ENCODE measurements around the gene MTERF2. TPM values are rescaled to one million over a fixed set of nuclear protein-coding genes. Genes with fewer than 3 reads are reported as not detected.
"Not testable (repeated sequence)": the region's sequence is repeated elsewhere in the genome, so short reads cannot be mapped to it uniquely, and the experiment has no call there.

The MTERF2 gene
- total RNA-seq: 1 to 10 TPM; 5.2 to 6.5 TPM

DNA sequence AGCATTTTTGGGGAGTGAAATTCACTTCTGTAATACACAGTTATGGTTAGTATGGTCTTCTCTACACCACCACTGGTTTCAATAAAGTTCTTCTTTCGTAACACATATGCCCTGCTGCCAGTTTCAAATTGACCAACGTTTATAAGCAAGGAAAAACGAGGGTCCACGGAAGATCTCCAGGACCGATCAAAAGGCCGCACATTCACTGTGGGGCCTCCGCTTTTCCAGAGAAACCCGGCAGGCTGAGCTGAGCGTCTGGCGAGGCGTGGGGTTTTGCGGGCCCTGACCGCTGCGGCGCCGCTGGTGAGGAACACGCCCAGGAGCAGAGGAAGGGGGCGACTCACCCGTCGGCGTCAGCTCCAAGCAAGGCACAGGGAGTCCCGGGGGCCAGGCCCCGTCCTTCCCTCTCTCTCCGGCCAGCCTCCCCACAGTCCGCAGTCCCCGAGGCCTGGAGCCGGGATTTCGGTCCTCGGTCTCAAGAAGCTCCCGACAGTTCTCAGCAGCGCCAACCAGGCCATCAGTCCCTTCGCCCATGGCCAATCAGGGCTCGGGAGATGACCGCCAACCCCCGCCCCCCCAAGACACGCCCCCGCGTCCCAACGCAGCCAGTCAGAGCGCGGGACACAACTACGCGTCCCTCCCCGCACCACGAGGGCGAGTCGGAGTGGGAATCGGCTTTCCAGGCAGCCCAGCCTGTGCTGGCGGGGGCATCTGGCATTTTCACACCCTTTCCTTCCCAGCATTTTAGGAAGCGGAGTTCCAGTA is at the start of gene MTERF2:
MTERF2 (minus strand) TSS at position 522 of the 765 bp plus-strand sequence. CDS start 8,432 bp downstream, outside the sequence.
- DNase-seq: peak; percentile 88
- peaks cover 7% of the 10 kb centered on the region for H3K9me3 Mint-ChIP-seq
- peak within 1 kb of the TSS; percentile 90 for H3K4me3 Mint-ChIP-seq
- H3K4me1 Mint-ChIP-seq (ENCODE audit: low read depth): peaks cover 36% of the 10 kb centered on the region
- CTCF ChIA-PET: interaction anchor here (1.5 kb wide), 1 partner anchor 118 kb away, joined by 5 read pairs; no protein-coding TSS in a partner anchor
- peaks cover 23% of the 10 kb centered on the region for H3K36me3 Mint-ChIP-seq (ENCODE audit: low read depth)
- intact Hi-C loops (cut with micrococcal nuclease): loop anchor here (1.0 to 10.0 kb wide), 6 partner anchors 32 to 338 kb away; partner anchors contain the start of genes RIC8B and TMEM263
- H3K27ac Mint-ChIP-seq: peak within 1 kb of the TSS; percentile 70
- no peaks in the 10 kb centered on the region for H3K27me3 Mint-ChIP-seq (ENCODE audit: low read depth)

- H3K9me3 Mint-ChIP-seq: peaks cover 2% of the 10 kb centered on the region
- CTCF ChIA-PET: no interaction called here
- DNase-seq: no peak
- H3K27me3 Mint-ChIP-seq (ENCODE audit: low read depth): no peaks in the 10 kb centered on the region
- intact Hi-C loops (cut with micrococcal nuclease): no loop called here
- H3K4me3 Mint-ChIP-seq: no peak overlapping the region
- peaks cover 31% of the 10 kb centered on the region for H3K36me3 Mint-ChIP-seq (ENCODE audit: low read depth)
- peaks cover 13% of the 10 kb centered on the region for H3K4me1 Mint-ChIP-seq (ENCODE audit: low read depth)
- H3K27ac Mint-ChIP-seq: no peak overlapping the region
Measured at GRCh38 chr12:107035733-107036132, 48.8 kb upstream of the MTERF2 start.

GRCh38 chr12:107033758-107034739 is 47.1 kb upstream of the MTERF2 start:
- H3K27ac Mint-ChIP-seq: no peak overlapping the region

DNA sequence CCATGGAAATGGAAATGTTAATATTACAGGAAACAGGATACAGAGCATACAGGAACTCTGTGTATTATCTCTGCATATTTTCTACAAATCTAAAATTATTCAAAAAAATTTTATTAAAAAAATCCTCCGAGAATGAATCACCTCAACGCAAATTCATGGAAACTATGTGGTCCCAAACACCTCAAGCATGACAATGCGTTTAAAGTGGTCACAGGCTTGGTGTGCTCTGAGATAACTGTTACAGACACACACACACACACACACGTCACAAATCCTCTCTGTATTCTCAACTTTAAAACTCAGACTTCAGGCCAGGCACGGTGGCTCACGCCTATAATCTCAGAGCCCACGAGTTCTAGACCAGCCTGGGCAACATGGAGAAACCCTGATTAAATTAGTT is 45.3 kb upstream of the MTERF2 start:
- Mint-ChIP-seq H3K4me1 (ENCODE audit: low read depth) (peaks cover 18% of the 10 kb centered on the region), H3K27ac (no peak overlapping the region), H3K9me3 (no peaks in the 10 kb centered on the region), H3K4me3 (no peak overlapping the region), H3K36me3 (ENCODE audit: low read depth) (peaks cover 17% of the 10 kb centered on the region), H3K27me3 (ENCODE audit: low read depth) (no peaks in the 10 kb centered on the region)
- no peak for DNase-seq
- intact Hi-C loops (cut with micrococcal nuclease): no loop called here
- CTCF ChIA-PET: no interaction called here

More at GRCh38 chr12:107033758-107034739, 47.1 kb upstream of the MTERF2 start:
- CTCF ChIA-PET: no interaction called here
- no peak for DNase-seq
- Mint-ChIP-seq H3K9me3 (no peaks in the 10 kb centered on the region), H3K27me3 (ENCODE audit: low read depth) (no peaks in the 10 kb centered on the region), H3K4me1 (ENCODE audit: low read depth) (peaks cover 16% of the 10 kb centered on the region), H3K4me3 (no peak overlapping the region), H3K36me3 (ENCODE audit: low read depth) (peaks cover 27% of the 10 kb centered on the region)
- intact Hi-C loops (cut with micrococcal nuclease): no loop called here

- Mint-ChIP-seq H3K4me3 (no peak overlapping the region), H3K9me3 (no peaks in the 10 kb centered on the region), H3K36me3 (ENCODE audit: low read depth) (peaks cover 9% of the 10 kb centered on the region), H3K4me1 (ENCODE audit: low read depth) (peaks cover 23% of the 10 kb centered on the region), H3K27ac (no peak overlapping the region), H3K27me3 (ENCODE audit: low read depth) (no peaks in the 10 kb centered on the region)
- CTCF ChIA-PET: interaction anchor here (0.8 kb wide), 1 partner anchor 10 kb away, joined by 3 read pairs; no protein-coding TSS in a partner anchor
- intact Hi-C loops (cut with micrococcal nuclease): no loop called here
- no peak for DNase-seq
Measured at GRCh38 chr12:107031061-107031460, 44.1 kb upstream of the MTERF2 start.

- CTCF ChIA-PET: interaction anchor here (0.6 kb wide), 1 partner anchor 57 kb away, joined by 3 read pairs; no protein-coding TSS in a partner anchor
- no peak overlapping the region for H3K27ac Mint-ChIP-seq
Measured at GRCh38 chr12:107029081-107029480, 42.1 kb upstream of the MTERF2 start.

DNA sequence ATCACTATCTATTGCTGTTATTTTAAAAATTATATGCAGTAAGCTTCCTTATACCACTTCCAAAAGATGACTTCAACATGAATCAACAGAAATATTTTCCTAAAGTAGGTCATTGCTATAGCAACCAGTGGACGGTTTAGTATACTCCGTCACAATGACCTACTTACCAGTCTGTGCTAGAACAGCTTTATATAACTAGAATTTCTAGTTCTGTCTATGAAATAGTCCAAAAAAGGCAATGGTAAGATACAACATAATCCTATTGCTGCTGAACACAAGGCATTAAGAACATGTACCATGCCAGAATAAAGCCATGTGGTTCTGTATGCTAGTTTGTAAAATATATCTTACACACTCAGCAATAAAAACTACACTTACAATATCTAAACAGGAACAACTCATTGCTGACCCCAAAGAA is 40.7 kb upstream of the MTERF2 start:
- Mint-ChIP-seq H3K4me3 (no peak overlapping the region), H3K27me3 (ENCODE audit: low read depth) (no peaks in the 10 kb centered on the region), H3K36me3 (ENCODE audit: low read depth) (no peaks in the 10 kb centered on the region), H3K27ac (peak overlapping the region; percentile 24), H3K4me1 (ENCODE audit: low read depth) (peaks cover 20% of the 10 kb centered on the region), H3K9me3 (no peaks in the 10 kb centered on the region)
- CTCF ChIA-PET: interaction anchor here (0.6 kb wide), 2 partner anchors 28 to 751 kb away, joined by 3 to 5 read pairs; no protein-coding TSS in a partner anchor
- DNase-seq: peak; percentile 7
- intact Hi-C loops (cut with micrococcal nuclease): loop anchor here (2.0 kb wide), 1 partner anchor 41 kb away; the partner anchor contains the start of gene MTERF2

More at GRCh38 chr12:107029081-107029480, 42.1 kb upstream of the MTERF2 start:
- Mint-ChIP-seq H3K4me1 (ENCODE audit: low read depth) (peaks cover 20% of the 10 kb centered on the region), H3K27me3 (ENCODE audit: low read depth) (no peaks in the 10 kb centered on the region), H3K4me3 (no peak overlapping the region), H3K36me3 (ENCODE audit: low read depth) (no peaks in the 10 kb centered on the region), H3K9me3 (no peaks in the 10 kb centered on the region)
- intact Hi-C loops (cut with micrococcal nuclease): no loop called here
- no peak for DNase-seq

DNA sequence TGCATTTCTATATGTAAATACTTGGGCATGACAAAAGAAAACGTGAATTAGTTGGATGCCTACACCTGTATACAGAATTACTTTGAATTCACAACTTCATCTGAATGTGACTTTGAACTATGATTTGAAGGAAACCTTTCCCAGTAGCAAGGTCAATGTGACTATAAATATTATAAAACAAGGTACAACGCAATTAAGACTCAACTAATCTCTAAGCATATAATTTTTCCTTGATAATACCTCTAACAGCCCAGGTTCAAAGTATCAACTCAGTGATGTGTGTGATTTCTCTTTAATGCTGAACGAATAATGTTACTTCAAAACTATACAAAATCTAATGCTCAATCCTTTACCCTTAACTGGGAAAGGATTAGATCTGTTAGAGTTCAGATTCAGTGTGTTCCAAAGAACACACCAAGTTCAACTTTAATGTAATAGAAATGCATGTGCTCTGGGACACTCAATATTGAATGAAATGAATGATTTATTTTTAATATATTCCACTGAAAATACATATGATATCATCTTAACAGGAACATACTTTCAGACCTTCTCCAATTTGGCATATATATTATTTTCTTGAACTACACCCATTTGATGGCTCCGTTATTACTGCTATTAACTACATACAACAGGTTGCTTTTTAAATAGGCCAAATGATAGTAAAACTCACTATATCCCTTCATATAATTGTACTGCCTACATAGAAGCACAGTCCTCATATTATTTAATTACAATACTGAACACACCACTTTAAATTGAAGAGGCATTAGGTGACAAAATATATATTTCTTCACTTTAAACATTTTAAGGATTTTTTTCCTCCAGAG is 40.1 kb upstream of the MTERF2 start:
- no peak for DNase-seq
- Mint-ChIP-seq H3K27ac (no peak overlapping the region), H3K9me3 (no peaks in the 10 kb centered on the region), H3K4me3 (no peak overlapping the region), H3K36me3 (ENCODE audit: low read depth) (no peaks in the 10 kb centered on the region), H3K4me1 (ENCODE audit: low read depth) (peaks cover 20% of the 10 kb centered on the region), H3K27me3 (ENCODE audit: low read depth) (no peaks in the 10 kb centered on the region)
- CTCF ChIA-PET: interaction anchor here (0.6 kb wide), 2 partner anchors 29 to 750 kb away, joined by 3 to 5 read pairs; no protein-coding TSS in a partner anchor
- intact Hi-C loops (cut with micrococcal nuclease): loop anchor here (2.0 kb wide), 1 partner anchor 40 kb away; the partner anchor contains the start of gene MTERF2

DNA sequence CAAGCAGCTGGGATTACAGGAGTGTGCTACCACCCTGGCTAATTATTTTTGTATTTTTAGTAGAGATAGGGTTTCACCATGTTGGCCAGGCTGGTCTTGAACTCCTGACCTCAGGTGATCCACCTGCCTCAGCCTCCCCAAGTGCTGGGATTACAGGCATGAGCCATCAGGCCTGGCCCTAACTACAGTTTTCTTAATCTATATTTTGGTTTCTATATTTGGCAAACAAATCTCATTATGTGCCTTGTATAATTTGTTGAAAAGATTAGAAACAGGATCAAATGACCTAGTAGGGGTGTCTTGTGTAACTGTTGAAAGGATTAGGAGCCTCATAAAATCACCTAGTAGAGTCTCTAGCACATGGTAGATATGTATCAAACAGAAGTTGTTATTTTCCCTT is 39.4 kb upstream of the MTERF2 start:
- H3K4me1 Mint-ChIP-seq (ENCODE audit: low read depth): peaks cover 17% of the 10 kb centered on the region
- DNase-seq; H3K27me3 Mint-ChIP-seq (ENCODE audit: low read depth); H3K27ac Mint-ChIP-seq; H3K36me3 Mint-ChIP-seq (ENCODE audit: low read depth); H3K9me3 Mint-ChIP-seq; H3K4me3 Mint-ChIP-seq; CTCF ChIA-PET: not testable (repeated sequence)
- intact Hi-C loops (cut with micrococcal nuclease): loop anchor here (2.0 kb wide), 1 partner anchor 40 kb away; the partner anchor contains the start of gene MTERF2

DNA sequence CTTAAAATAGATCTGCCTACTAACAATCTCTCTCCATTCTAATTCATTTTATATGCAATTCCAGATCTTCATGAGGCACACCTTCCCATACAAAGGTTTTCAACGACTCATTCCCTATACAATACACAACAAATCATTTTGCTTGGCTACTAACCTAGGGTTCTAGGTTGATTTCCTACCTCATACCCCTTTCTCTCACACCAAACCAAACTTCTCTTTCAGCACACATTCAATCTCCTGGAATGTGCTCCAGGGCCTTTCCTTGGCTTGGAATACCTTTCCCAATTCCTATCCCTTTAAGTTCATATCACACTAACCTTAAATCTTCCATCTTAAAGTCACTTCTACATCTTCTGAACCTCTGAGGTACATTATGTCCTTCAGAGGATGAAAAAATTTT is 38.7 kb upstream of the MTERF2 start:
- CTCF ChIA-PET: interaction anchor here (1.4 kb wide), 1 partner anchor 10 kb away, joined by 4 read pairs; no protein-coding TSS in a partner anchor
- H3K36me3 Mint-ChIP-seq (ENCODE audit: low read depth): peaks cover 3% of the 10 kb centered on the region
- no peak overlapping the region for H3K4me3 Mint-ChIP-seq
- intact Hi-C loops (cut with micrococcal nuclease): loop anchor here (2.0 kb wide), 1 partner anchor 39 kb away; the partner anchor contains the start of gene MTERF2
- H3K4me1 Mint-ChIP-seq (ENCODE audit: low read depth): peaks cover 16% of the 10 kb centered on the region
- DNase-seq: no peak
- H3K27ac Mint-ChIP-seq: no peak overlapping the region
- H3K27me3 Mint-ChIP-seq (ENCODE audit: low read depth): no peaks in the 10 kb centered on the region
- H3K9me3 Mint-ChIP-seq: no peaks in the 10 kb centered on the region

DNA sequence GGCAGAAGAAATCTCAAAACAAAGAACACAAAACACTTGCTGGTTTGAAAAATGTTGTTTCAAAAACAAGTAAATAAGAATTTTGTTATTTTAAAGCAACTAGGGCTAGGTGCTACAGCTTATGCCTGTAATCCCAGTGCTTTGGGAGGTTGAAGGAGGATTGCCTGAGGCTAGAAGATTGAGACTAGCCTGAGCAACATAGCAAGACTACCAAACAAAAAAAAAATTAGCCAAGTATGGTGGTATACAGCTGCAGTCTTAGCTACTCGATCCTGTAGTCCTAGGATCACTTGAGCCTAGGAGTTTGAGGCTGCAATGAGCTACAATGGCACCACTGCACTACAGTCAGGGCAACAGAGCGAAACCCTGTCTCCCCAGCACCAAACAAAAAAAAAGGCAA is 32.6 kb upstream of the MTERF2 start:
- no peaks in the 10 kb centered on the region for H3K27me3 Mint-ChIP-seq (ENCODE audit: low read depth)
- H3K27ac Mint-ChIP-seq: no peak overlapping the region
- CTCF ChIA-PET: no interaction called here
- no peak overlapping the region for H3K4me3 Mint-ChIP-seq
- intact Hi-C loops (cut with micrococcal nuclease): no loop called here
- H3K36me3 Mint-ChIP-seq (ENCODE audit: low read depth): peaks cover 18% of the 10 kb centered on the region
- no peaks in the 10 kb centered on the region for H3K9me3 Mint-ChIP-seq
- H3K4me1 Mint-ChIP-seq (ENCODE audit: low read depth): no peaks in the 10 kb centered on the region
- no peak for DNase-seq
